Measurements from ENCODE around the gene BMAL1.
"Not testable (repeated sequence)": the region's sequence is repeated elsewhere in the genome, so short reads cannot be mapped to it uniquely, and the experiment has no call there.

BMAL1 gene

GRCh38 chr11:13388741-13389140, 111.2 kb downstream of the BMAL1 start:
- DNase-seq, result no peak

GRCh38 chr11:13391217-13391616, 113.6 kb downstream of the BMAL1 start:
- no peak for DNase-seq

GRCh38 chr11:13398335-13398734, 120.7 kb downstream of the BMAL1 start:
- not testable (repeated sequence) for DNase-seq

- no peak for DNase-seq
Measured at GRCh38 chr11:13405220-13405619, 127.6 kb downstream of the BMAL1 start.

GRCh38 chr11:13415201-13415600, 137.6 kb downstream of the BMAL1 start:
- no peak for DNase-seq

- DNase-seq, result no peak
Measured at GRCh38 chr11:13421561-13421960, 144.0 kb downstream of the BMAL1 start.

GRCh38 chr11:13423372-13423771, 145.8 kb downstream of the BMAL1 start:
- no peak for DNase-seq

GRCh38 chr11:13427440-13427839, 149.8 kb downstream of the BMAL1 start:
- DNase-seq, result no peak

GRCh38 chr11:13429288-13429687, 151.7 kb downstream of the BMAL1 start:
- no peak for DNase-seq

GRCh38 chr11:13429836-13430235, 152.2 kb downstream of the BMAL1 start:
- peak; percentile 6 for DNase-seq

- no peak for DNase-seq
Measured at GRCh38 chr11:13433437-13433836, 155.8 kb downstream of the BMAL1 start.

- peak; percentile 4 for DNase-seq
Measured at GRCh38 chr11:13434247-13435205, 156.9 kb downstream of the BMAL1 start.

GRCh38 chr11:13436836-13437235, 159.2 kb downstream of the BMAL1 start:
- DNase-seq, result peak; percentile 9

Data from inflammatory macrophage treated with lipopolysaccharide for 4 hours (primary cell).